ENCODE data around the gene ARRB2.
"Not testable (repeated sequence)": the region's sequence is repeated elsewhere in the genome, so short reads cannot be mapped to it uniquely, and the experiment has no call there.

- not testable (repeated sequence) for TF ChIP-seq CTCF (conservative IDR thresholded peaks at IDR 0.05; ENCODE audit: low read depth in 2 of 2); ZNF331 (CRISPR knock-in tag; IDR thresholded peaks at IDR 0.05; ENCODE audit: low read depth); EZH2 (IDR thresholded peaks at IDR 0.05; ENCODE audit: low read depth, unreplicated experiment); EZH2phosphoT487 (IDR thresholded peaks at IDR 0.05; ENCODE audit: unreplicated experiment); POLR2AphosphoS5 (IDR thresholded peaks at IDR 0.05; ENCODE audit: low read depth); REST (IDR thresholded peaks at IDR 0.05; ENCODE audit: unreplicated experiment)
These were observed 5.9 kb upstream of the ARRB2 start for GRCh38 chr17:4704574-4704907.
